Measurements from ENCODE around the gene ATP1A1.

DNA sequence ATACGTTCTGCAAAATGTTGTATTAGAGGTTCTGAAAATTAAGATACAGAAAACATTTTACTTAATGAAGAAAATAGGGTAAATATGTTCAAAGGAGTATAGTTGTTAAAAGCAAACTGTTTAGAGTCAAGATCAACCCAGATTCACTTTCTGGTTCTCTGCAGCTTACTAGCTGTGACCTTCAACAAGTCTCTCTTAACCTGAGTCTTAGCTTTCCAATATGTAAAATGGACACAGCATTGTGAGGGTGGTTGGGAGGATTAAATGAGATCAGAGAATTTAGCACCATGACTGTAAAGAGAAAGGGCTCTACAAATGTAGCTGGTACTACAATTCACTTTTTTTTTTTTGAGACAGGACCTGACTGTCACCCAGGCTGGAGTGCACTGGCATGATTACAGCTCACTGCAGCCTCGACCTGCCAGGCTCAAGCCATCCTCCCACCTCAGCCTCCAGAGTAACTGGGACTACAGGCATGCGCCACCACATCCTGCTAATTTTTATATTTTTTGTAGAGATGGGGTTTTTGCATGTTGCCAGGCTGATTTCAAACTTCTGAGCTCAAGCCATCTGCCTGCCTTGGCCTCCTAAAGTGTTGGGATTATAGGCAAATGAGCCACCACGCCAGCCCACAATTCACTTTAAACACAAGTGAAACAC, 43.9 kb downstream of the ATP1A1 start:
- TF ChIP-seq SP1 (IDR thresholded peaks at IDR 0.05) (no peak), NFRKB (IDR thresholded peaks at IDR 0.05) (no peak), BHLHE40 (IDR thresholded peaks at IDR 0.05; ENCODE audit: borderline replicate concordance) (no peak), SUZ12 (IDR thresholded peaks at IDR 0.05) (no peak), ARNT (IDR thresholded peaks at IDR 0.05) (no peak), CTBP1 (IDR thresholded peaks at IDR 0.05; ENCODE audit: borderline replicate concordance) (no peak), ELF4 (IDR thresholded peaks at IDR 0.05) (no peak), TARDBP (IDR thresholded peaks at IDR 0.05) (no peak), FOXM1 (IDR thresholded peaks at IDR 0.05; ENCODE audit: borderline replicate concordance) (no peak), FOXK2 (IDR thresholded peaks at IDR 0.05) (no peak), FOXA1 (IDR thresholded peaks at IDR 0.05) (no peak), LEF1 (IDR thresholded peaks at IDR 0.05; ENCODE audit: borderline replicate concordance) (no peak), HDGF (IDR thresholded peaks at IDR 0.05; ENCODE audit: borderline replicate concordance) (no peak)
- TF ChIP-seq, protein P1, sequence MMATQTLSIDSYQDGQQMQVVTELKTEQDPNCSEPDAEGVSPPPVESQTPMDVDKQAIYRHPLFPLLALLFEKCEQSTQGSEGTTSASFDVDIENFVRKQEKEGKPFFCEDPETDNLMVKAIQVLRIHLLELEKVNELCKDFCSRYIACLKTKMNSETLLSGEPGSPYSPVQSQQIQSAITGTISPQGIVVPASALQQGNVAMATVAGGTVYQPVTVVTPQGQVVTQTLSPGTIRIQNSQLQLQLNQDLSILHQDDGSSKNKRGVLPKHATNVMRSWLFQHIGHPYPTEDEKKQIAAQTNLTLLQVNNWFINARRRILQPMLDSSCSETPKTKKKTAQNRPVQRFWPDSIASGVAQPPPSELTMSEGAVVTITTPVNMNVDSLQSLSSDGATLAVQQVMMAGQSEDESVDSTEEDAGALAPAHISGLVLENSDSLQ (IDR thresholded peaks at IDR 0.05) = no peak
